T-helper 2 cell treated with Interferon-gamma antibody and Interleukin-4, amounts not matched to agents 5 μg/mL and 100 μg/mL, for 36 hours (primary cell): ENCODE results near the gene SHANK1.

ENCODE experiments used
- DNase-seq: peaks from one replicate; pipeline ENCODE4 v3.0.0; 2021; ENCODE audit warnings: low spot score
- H3K27ac Mint-ChIP-seq: one replicate; pipeline ENCODE4 v1.8.0; 2021; ENCODE audit warnings: mild to moderate bottlenecking, mixed read lengths
- H3K27me3 Mint-ChIP-seq: one replicate; pipeline ENCODE4 v1.8.0; 2021; ENCODE audit warnings: low read depth, mixed read lengths
- H3K36me3 Mint-ChIP-seq: one replicate; pipeline ENCODE4 v1.8.0; 2021; ENCODE audit warnings: low read depth, mixed read lengths
- H3K4me1 Mint-ChIP-seq: one replicate; pipeline ENCODE4 v1.8.0; 2021; ENCODE audit warnings: low read depth, mixed read lengths
- H3K4me3 Mint-ChIP-seq: one replicate; pipeline ENCODE4 v1.8.0; 2022; ENCODE audit warnings: mild to moderate bottlenecking, moderate library complexity, mixed read lengths
- H3K9me3 Mint-ChIP-seq: one replicate; pipeline ENCODE4 v1.8.0; 2021; ENCODE audit warnings: mixed read lengths

SHANK1 gene

DNA sequence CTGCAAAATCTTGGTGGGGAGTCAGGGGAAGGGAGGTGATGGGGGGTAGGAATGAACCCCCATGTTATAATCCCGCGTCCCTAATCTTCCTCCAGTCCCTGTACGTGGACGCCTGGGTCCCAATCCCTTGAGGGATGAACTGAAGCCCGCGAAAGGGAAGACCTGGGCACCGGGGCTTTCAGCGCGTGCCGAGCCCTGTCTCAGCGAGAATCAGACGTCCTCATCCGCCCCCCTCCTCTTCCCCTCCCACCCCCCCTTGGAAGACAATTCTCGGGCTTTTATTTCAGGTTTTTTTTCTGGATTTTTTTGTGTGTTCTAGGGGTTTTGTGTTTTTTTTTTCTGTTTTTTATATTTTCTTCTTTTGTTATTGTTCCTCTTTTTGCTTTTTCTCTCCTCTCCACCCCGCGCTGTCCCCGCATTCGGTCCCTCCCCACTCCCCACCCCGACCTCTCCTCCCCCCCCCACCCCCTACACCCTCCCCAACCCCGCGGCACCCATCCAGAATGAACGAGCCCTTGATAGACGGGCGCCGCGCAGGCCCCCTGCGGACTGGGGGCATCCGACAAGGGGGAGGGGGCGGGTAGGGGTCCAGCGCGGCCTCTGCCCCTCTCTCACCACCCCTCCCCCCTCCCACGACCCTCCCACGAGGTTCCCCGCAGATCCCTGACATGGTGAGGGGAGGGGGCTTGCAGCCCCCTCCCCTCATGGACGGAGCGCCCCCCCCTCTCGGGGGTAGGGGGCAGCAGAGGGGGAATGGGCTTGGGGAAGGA lies 60.1 kb downstream of the SHANK1 start:
- H3K36me3 Mint-ChIP-seq: no peaks in the 10 kb centered on the region
- H3K4me3 Mint-ChIP-seq: no peak overlapping the region
- peaks cover 38% of the 10 kb centered on the region for H3K27me3 Mint-ChIP-seq
- no peak overlapping the region for H3K27ac Mint-ChIP-seq
- H3K9me3 Mint-ChIP-seq: peaks cover 19% of the 10 kb centered on the region
- H3K4me1 Mint-ChIP-seq: peaks cover 10% of the 10 kb centered on the region
- DNase-seq: no peak

DNA sequence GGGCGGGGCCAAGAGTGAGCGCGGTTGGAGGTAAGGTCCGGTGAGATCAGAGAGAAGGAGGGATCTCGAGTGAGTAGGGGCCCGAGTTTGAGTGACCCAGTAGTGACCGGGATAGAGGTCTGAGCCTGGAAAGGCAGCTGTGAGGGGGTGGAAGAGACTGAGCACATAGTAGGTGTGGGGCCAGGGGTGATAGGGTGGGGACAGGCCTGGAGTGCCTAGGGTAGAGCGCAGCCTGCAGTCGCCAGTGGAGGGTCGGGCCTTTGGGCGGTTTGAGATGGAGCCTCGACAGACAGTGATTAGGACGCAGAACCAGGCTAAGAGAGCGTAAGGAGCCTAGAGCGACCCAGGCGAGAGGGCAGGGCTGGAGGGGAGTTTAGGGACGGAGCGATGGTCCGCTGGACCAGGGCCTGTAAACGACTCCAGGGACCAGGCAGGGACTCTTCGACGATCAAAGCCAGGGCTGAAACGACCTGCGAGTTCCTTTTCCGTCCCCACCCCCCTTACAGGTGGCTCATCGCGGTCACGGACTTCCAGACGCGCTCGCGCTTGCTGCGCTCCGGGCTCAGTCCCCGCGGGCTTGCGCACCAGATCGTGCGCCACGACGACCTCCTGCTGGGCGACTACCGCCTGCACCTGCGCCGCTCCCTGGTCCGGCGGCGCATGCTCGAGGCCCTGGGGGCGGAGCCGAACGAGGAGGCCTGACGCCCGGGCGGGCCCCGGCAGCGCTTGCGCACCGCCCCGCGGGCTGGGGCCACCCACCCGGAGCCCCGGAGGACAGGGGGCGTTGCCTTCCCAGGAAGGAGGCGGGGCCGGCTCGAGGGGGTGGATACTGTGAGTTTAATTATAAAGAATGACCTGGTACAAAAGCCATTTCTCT lies 60.9 kb downstream of the SHANK1 start:
- Mint-ChIP-seq H3K4me1 (peaks cover 10% of the 10 kb centered on the region), H3K27me3 (peaks cover 33% of the 10 kb centered on the region), H3K9me3 (peaks cover 19% of the 10 kb centered on the region), H3K4me3 (peak overlapping the region; percentile 88), H3K27ac (peak overlapping the region; percentile 98), H3K36me3 (no peaks in the 10 kb centered on the region)
- DNase-seq: peak; percentile 65

DNA sequence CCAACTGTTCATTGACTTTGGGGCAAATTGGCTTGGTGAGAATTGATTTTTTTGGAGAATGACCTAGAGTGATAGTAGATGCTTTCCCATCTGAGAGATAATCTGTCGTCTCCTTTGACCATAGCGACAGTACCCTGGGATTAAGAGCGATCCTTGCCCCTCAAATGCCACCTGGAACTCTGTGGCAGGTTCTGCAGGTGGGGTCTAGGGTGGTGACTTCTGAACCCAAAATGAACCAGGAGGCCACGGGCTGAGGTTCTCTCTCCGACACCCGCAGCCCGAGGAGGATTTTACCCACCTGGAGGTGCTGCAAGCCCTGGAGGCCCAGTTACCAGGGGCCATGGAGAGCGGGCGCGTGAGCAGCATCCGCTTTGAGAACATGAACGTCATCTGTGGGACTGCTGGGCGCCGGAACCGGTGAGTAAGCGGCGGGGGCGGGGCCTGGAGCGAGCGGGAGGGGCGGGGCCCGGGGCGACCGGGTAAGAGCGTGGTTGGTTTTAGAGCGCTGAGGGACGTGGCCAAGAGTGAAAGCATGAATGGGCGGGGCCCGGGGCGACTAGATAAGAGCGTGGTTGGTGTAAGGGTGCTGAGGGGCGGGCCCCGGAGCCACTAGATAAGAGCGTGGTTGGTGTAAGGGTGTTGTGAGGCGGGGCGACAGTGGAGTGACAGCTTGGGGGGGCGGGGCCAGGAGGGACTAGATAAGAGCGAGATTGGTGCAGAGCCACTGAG lies 61.7 kb downstream of the SHANK1 start:
- Mint-ChIP-seq H3K4me3 (peak overlapping the region; percentile 88), H3K27ac (peak overlapping the region; percentile 98), H3K4me1 (peaks cover 10% of the 10 kb centered on the region), H3K9me3 (peaks cover 19% of the 10 kb centered on the region), H3K36me3 (no peaks in the 10 kb centered on the region), H3K27me3 (peaks cover 26% of the 10 kb centered on the region)
- DNase-seq: peak; percentile 85

DNA sequence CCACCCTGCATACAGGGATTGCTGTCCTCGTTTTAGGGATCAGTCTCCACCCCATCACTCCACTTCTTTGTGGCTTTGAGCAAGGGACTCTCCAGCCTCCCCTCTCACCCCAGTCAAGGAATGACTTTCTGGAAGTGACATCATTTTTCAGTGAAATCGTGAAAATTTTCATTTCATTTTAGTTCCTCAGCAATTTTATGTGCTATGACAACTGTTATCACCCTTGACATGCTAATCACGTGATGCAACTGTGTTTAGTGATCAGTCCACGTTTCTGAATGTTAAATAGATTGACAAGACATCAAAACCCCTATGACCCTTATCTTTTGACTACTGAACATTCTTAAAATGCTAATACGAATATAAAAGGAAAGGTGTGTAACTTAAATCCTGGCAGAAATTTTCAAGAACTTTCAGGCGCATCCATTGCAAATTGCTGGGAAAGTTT lies 62.4 kb downstream of the SHANK1 start:
- H3K36me3 Mint-ChIP-seq: no peaks in the 10 kb centered on the region
- H3K4me1 Mint-ChIP-seq: peaks cover 10% of the 10 kb centered on the region
- H3K9me3 Mint-ChIP-seq: peaks cover 19% of the 10 kb centered on the region
- peaks cover 31% of the 10 kb centered on the region for H3K27me3 Mint-ChIP-seq
- no peak overlapping the region for H3K27ac Mint-ChIP-seq
- no peak for DNase-seq
- H3K4me3 Mint-ChIP-seq: peak overlapping the region; percentile 24

DNA sequence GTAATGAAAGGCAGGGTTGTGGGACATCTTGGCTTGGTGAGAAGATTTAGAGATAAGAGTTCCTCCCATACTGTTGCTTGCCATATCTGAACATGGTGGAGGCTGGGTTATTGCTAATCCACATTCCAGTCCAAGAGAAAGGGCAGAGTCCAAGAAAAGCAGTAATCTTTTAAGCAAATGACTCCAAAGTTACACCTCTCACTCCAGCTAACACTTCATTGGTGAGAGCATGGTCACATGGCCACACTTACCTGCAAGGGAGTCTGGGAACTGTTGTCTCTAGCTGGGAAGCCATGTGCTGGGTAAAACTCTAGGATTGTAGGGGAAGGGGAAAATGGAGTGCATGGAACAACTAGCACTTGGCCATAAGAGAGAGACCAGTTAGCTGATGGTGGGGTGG lies 64.7 kb downstream of the SHANK1 start:
- Mint-ChIP-seq H3K27me3 (peaks cover 23% of the 10 kb centered on the region), H3K9me3 (peaks cover 19% of the 10 kb centered on the region), H3K4me1 (peaks cover 12% of the 10 kb centered on the region), H3K27ac (no peak overlapping the region), H3K4me3 (no peak overlapping the region), H3K36me3 (no peaks in the 10 kb centered on the region)
- no peak for DNase-seq

DNA sequence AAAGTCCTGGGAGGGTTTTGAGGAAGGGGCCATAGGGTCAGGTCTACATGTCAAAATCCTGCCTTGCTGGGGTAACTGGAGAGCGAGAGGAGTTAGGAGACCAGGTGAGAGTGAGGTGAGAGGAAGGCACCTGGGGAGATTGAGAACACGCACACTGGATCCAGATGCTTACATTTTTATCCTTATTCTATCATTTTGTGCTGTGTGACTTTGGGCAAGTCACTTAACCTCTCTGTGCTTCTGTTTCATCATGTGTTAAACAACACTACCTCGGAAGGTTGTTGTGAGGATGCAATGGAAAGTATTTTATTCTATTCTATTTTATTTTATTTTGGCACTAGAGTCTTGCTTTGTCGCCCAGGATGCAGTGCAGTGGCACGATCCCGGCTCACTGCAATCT lies 66.9 kb downstream of the SHANK1 start:
- Mint-ChIP-seq H3K4me1 (peaks cover 7% of the 10 kb centered on the region), H3K36me3 (no peaks in the 10 kb centered on the region), H3K27ac (no peak overlapping the region), H3K4me3 (no peak overlapping the region), H3K9me3 (peaks cover 12% of the 10 kb centered on the region), H3K27me3 (peaks cover 21% of the 10 kb centered on the region)
- no peak for DNase-seq

DNA sequence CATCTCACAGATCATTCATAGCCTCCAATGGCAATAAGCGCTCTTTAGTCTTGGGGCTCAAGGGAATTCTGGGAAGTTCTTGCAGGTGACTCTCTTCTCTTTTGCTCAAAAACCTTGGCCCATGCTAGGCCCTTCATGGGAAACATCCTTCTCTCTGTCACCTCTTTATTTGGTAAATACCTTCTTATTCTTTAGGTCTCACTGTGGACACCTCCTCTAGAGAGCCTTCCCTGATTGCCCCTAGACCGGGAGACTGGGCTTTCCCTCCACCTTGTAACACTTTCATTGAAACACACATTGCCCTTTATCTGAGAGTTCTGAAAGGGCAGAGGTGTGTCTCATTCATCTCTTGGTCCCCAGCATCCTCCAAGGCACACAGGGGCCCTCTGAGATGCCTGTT lies 68.4 kb downstream of the SHANK1 start:
- Mint-ChIP-seq H3K9me3 (peaks cover 5% of the 10 kb centered on the region), H3K4me1 (peaks cover 4% of the 10 kb centered on the region), H3K4me3 (no peak overlapping the region), H3K27ac (no peak overlapping the region), H3K36me3 (no peaks in the 10 kb centered on the region), H3K27me3 (peaks cover 16% of the 10 kb centered on the region)
- DNase-seq: no peak

DNA sequence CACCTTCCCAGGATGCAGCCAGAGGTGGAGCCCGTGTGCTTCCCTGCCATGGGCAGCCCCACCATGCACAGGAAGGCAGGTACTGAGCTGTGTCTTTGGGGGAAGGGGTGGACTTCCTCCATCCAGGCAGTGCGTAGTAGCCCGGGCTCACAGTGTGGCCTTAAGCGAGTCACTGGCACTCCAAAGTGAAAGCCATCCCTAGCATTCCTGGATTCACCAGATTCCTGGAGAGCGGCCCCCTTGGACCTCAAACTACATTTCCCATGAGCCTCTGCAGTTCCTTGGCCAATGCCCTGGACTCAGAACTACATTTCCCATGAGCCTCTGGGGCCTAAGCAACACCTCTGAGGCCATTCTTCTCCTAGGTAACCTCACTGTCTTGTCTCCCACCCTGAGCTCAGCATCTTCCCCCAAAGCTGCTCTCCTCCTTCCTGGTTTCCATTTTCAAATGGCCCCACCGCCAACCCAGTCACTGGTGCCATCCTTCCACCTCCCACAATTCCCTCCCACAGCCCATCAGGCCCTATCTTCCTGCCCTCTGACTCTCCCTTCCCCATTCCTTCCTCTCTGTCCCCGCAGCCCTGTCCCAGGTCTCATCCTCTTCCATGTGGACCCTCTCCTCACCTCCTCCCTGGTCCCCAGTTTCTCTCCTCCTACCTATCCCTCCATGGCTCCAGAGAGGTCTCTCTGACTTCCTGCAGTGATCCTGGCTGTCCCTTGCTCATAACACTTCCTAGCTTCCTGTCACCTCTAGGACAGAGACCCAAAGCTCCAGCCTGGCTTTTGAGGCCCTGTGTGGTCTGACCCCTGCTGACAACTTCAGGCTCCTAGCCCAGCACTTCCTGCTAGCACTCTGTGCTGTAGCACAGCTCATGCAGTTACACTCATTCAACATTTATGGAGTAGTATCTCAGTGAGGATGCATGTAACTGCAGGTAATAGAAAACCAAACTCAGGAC lies 69.9 kb downstream of the SHANK1 start, which contains the start of gene C19orf81:
Gene C19orf81, plus strand, starts transcription at position 13 of the 959 bp plus-strand sequence. Its CDS starts 0 bp downstream, at position 13.
- Mint-ChIP-seq H3K9me3 (peaks cover under 1% of the 10 kb centered on the region), H3K4me1 (peaks cover 4% of the 10 kb centered on the region), H3K27me3 (peaks cover 11% of the 10 kb centered on the region), H3K4me3 (no peak within 1 kb of the TSS), H3K27ac (no peak within 1 kb of the TSS), H3K36me3 (no peaks in the 10 kb centered on the region)
- DNase-seq: no peak

DNA sequence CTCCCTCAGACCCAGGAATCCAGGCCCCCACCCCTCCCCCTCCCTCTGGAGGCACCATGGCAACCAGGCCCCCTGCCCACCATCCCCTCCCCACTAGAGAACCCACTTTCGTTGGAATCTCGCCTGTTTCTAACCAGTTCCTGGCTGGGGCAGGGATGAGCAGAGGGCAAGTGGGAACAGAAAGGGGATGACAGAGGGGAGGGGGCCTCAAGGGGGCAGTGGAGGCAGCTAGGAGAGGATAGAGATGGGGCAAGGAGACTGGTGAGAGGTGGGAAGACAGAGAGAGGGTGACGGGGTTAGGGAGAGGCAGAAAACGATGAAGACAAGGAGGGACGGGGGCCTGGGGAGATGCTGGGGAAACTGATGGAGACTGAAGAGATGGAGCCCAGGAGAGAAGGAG lies 70.9 kb downstream of the SHANK1 start:
- Mint-ChIP-seq H3K4me3 (no peak overlapping the region), H3K27ac (no peak overlapping the region), H3K36me3 (no peaks in the 10 kb centered on the region), H3K9me3 (no peaks in the 10 kb centered on the region), H3K4me1 (peaks cover 4% of the 10 kb centered on the region), H3K27me3 (peaks cover 9% of the 10 kb centered on the region)
- DNase-seq: no peak

DNA sequence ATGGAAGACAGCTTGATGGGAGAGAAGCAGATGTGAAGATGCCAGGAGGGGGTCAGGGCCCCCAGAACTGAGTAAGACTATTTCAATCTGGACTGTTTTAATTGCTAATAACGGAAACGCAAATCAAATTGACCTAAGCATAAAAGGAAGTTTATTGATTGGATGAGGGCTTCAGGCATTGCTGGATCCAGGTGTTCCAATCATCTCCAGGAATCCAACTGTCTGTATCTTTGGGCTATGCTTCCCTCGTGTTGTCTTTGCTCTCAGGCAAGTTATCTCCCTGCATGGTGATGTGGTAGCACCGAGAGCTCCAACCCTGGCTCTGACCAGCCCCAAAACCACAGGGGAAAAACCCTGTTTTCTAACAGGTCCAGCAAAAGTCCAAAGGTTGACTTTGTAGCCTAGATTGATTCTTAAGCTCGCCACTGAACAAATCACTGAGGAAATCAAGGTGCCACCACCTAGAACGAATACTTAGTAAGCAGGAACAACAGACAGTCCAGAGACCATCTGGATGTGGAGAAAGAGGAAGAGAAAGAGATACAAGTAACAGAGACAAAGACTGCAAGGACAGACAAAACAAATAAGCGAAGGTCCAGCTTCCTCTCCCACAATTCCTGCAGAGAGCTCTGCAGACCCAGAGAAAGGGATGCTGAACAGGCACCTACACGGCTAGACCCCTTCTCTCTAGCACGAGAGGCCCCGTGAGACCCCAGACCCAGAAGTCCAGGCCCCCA lies 71.6 kb downstream of the SHANK1 start:
- peaks cover 9% of the 10 kb centered on the region for H3K27me3 Mint-ChIP-seq
- H3K27ac Mint-ChIP-seq: no peak overlapping the region
- no peaks in the 10 kb centered on the region for H3K36me3 Mint-ChIP-seq
- H3K4me1 Mint-ChIP-seq: peaks cover 4% of the 10 kb centered on the region
- no peak overlapping the region for H3K4me3 Mint-ChIP-seq
- H3K9me3 Mint-ChIP-seq: no peaks in the 10 kb centered on the region
- no peak for DNase-seq

DNA sequence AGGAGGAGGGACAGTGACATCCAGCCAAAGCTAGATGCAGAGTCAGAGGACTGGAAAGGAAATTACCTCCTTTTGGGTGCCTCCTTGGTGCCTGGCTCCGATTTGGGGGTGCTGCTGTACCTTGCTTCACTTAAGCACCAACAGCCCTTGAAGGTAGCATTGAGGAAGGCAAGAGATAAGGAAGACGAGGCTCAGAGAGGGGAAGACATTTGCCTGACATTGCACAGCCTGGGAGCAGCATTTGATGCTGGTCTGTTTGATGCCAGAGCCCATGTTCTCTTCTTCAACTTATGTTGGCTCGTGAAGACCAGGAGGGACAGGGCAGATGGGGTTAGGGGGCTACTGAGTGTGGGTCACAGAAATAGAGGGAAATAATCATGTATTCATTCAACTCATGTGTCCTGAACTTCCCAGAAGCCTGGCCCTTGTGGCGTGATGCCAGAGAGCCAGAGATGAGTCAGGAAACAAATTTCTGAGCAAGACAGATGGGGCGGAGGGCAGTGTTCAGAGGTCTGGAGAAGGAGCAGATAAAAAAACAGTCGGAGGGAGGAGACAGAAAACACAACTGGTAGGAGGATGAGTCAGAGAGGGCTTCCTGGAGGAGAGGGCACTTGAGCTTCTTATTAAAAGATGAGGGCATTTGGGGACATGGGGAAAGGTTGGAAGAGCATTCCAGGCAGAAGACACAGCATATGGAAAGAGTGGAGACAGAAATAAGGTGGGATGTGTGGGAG lies 73.4 kb downstream of the SHANK1 start:
- H3K4me1 Mint-ChIP-seq: peaks cover 4% of the 10 kb centered on the region
- peaks cover 4% of the 10 kb centered on the region for H3K27me3 Mint-ChIP-seq
- no peak for DNase-seq
- H3K36me3 Mint-ChIP-seq: no peaks in the 10 kb centered on the region
- H3K27ac Mint-ChIP-seq: no peak overlapping the region
- no peaks in the 10 kb centered on the region for H3K9me3 Mint-ChIP-seq
- H3K4me3 Mint-ChIP-seq: no peak overlapping the region

DNA sequence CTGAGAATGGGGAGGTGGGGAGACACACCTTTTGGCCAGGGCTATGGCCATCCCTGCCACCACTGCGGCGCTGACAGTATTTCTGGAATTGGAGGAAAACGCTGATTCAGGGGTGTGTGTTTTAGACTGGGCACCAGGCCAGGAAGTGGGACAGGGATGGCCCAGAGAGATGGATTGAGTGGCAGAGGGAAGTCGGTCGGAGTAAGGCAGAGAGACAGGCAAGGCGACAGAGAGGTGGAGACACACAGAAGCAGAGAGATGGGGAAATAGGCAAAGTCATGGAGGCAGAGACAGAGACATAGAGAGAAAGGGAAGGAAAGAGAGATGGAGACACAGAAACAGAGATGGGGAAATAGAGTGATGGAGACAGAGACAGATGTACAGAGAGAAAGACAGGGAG lies 74.5 kb downstream of the SHANK1 start:
- Mint-ChIP-seq H3K4me3 (no peak overlapping the region), H3K4me1 (peaks cover 4% of the 10 kb centered on the region), H3K27ac (no peak overlapping the region), H3K27me3 (peaks cover 12% of the 10 kb centered on the region), H3K36me3 (no peaks in the 10 kb centered on the region), H3K9me3 (no peaks in the 10 kb centered on the region)
- no peak for DNase-seq
